Body of pancreas (tissue), 4 donors: ENCODE results near the gene SREBF2. TPM values are rescaled to one million over a fixed set of nuclear protein-coding genes. Genes with fewer than 3 reads are reported as not detected.
A peak's percentile ranks its signal among the peaks of the same experiment; 100 is the strongest.

Experiments
- ATAC-seq: fragments of 150-250 bp; one replicate; pipeline ENCODE4 v1.9.1; 2016
- DNase-seq, 4 donors: peaks; one replicate each; pipeline ENCODE4 v3.0.0-alpha.2; 2019
- H3K27ac ChIP-seq, 4 donors: fragments of 200-600 bp; sonication (generic); 1 replicate in 3 of 4; 2 replicates in 1 of 4; pipeline versions ENCODE4 v1.5.1 to v1.6.1; 2016 to 2019; ENCODE audit warnings: mild to moderate bottlenecking in 1 of 4, mixed read lengths in 1 of 4, moderate library complexity in 1 of 4
- H3K27me3 ChIP-seq, 2 donors: fragments of 200-600 bp; sonication (generic); one replicate each; pipeline ENCODE4 v1.6.0; 2016; ENCODE audit warnings: mild to moderate bottlenecking in 1 of 2
- H3K36me3 ChIP-seq, 2 donors: fragments of 200-600 bp; sonication (generic); replicated peaks in 1 of 2; 2 replicates each; pipeline ENCODE4 v1.5.1; 2016; ENCODE audit warnings: low read depth in 2 of 2; ENCODE audit not compliant: insufficient read depth in 1 of 2
- H3K4me1 ChIP-seq: fragments of 200-600 bp; sonication (generic); one replicate; pipeline ENCODE4 v1.6.0; 2016
- H3K4me3 ChIP-seq, 2 donors: fragments of 200-600 bp; sonication (generic); 1 replicate in 1 of 2; 2 replicates in 1 of 2; pipeline ENCODE4 v1.5.1; 2016 to 2019
- H3K9me3 ChIP-seq, 3 donors: fragments of 200-600 bp; sonication (generic); 1 replicate in 2 of 3; 2 replicates in 1 of 3; pipeline ENCODE4 v1.5.1; 2016
- POLR2A ChIP-seq, 3 donors: fragments of 450-650 bp; IDR thresholded peaks; one replicate each; pipeline ENCODE4 v1.6.1; 2016; ENCODE audit warnings: antibody characterized with exemption in 3 of 3, mild to moderate bottlenecking in 2 of 3
- WGBS, 2 donors: methylation state at CpG; one replicate each; pipeline ENCODE4 v1.1.5; 2017; 5-methylcytosine and 5-hydroxymethylcytosine counted together
- intact Hi-C: fragments of 100-400 bp; cut with DNase I; formaldehyde crosslinking; loops from one replicate; pipeline ENCODE4 v1.15.1; 2023
- total RNA-seq, 2 donors: library from RNA; depleted of rRNA; stranded (reverse); fragments of >200 nt; gene quantifications; one replicate each; pipeline ENCODE4 v1.1.0, GENCODE V29; 2016
- TF ChIP-seq, protein P1 (sequence below), 7 experiments: fragments of 450-650 bp in 4 of 7; fragments of 200-600 bp in 3 of 7; sonication (generic) in 3 of 7; IDR thresholded peaks; one replicate each; pipeline ENCODE4 v1.5.1; 2016 to 2019; ENCODE audit warnings: antibody characterized with exemption in 7 of 7

Gene SREBF2
- total RNA-seq, 2 donors from 2014 or later, result 40.2 to 68.6 TPM

DNA sequence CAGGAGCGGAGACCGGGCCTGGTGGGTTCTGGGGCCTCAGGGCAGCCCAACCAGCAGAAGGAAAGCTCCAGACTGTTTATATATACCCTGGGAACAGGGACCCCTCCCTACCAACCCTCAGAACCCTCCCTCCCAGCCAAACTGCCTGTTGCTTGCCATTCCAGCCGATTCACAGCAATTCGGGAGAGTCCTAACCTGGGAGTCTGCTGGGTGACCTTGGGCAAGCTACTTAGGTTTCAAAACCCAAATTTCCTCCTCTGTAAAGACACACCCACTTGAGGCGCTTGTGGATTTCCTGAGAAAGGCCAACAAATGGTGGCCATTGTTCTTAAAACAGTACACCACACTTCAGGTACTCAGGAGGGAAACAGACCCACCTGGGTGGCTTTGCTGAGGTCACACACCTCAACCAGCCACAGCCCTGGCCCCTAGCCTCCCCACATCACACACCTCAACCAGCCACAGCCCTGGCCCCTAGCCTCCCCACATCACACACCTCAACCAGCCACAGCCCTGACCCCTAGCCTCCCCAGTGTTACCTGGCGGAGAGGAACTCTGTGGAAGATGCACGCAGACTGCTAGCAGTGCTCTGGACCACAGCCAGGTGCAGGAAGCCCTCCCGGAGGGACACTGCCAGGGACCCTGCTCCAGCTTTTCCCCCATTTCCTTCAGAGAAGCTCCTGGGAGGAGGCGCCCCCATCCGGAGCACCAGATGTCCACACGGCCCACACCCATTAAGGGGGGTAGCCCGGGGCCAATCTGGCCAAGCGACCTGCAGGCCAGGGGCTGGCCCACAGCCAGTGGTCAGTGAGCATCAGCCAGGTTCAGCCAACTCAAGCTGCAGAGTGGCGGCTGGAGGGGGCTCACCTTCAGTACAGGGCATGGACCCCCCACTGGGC lies 75.8 kb downstream of the SREBF2 start:
- no peak overlapping the region for H3K27ac ChIP-seq
- intact Hi-C loops, result no loop called here

DNA sequence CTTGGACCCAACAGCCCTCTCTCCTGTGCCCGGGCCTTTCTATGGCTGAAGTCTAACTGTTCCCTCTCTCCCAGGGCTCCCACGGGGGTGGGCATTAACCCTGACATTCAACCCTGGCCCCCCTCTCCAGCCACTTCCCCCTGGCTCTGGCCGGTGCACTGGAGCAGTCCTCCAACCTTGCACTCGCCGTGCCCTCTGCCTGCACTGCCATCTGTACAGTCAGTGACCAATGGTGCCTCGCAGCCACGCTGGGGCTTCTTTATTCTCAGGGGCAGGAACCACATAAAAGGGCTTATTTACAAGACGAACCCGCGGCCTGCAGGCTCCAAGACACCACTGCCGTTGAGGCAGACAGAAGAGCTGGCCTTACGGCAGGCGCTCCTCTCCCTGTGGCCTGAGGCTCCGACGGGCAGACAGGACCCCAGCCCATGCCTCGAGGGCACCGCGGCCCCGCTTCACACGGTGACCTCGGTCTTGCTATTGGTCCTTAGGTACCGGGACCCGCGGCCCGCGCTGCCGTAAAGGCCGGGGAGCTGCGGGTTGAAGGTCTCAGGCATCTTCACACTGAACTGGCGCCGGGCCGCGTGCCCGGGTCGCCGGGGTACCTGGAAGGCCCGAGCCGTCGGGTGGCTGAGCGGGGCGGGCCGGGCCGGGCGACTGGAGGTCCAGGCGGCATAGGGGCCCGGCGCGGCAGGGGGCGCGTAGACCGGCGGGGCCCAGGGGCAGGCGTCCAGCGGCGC lies 76.6 kb downstream of the SREBF2 start:
- intact Hi-C loops, result no loop called here
- H3K9me3 ChIP-seq, result no peaks in the 10 kb centered on the region
- no peak for DNase-seq
- peaks cover 0 to 33% of the 10 kb centered on the region in 2 donors for H3K27me3 ChIP-seq
- 30% methylated on average over 2 to 52 of the region's 55 CpGs for WGBS, 2 donors
- no peak overlapping the region for H3K27ac ChIP-seq
- no peak overlapping the region for H3K4me3 ChIP-seq
- peaks cover 33% of the 10 kb centered on the region for H3K4me1 ChIP-seq
- H3K36me3 ChIP-seq, result peaks cover 7 to 8% of the 10 kb centered on the region in 2 donors
- TF ChIP-seq, protein P1, sequence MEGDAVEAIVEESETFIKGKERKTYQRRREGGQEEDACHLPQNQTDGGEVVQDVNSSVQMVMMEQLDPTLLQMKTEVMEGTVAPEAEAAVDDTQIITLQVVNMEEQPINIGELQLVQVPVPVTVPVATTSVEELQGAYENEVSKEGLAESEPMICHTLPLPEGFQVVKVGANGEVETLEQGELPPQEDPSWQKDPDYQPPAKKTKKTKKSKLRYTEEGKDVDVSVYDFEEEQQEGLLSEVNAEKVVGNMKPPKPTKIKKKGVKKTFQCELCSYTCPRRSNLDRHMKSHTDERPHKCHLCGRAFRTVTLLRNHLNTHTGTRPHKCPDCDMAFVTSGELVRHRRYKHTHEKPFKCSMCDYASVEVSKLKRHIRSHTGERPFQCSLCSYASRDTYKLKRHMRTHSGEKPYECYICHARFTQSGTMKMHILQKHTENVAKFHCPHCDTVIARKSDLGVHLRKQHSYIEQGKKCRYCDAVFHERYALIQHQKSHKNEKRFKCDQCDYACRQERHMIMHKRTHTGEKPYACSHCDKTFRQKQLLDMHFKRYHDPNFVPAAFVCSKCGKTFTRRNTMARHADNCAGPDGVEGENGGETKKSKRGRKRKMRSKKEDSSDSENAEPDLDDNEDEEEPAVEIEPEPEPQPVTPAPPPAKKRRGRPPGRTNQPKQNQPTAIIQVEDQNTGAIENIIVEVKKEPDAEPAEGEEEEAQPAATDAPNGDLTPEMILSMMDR (IDR thresholded peaks at IDR 0.05), result no peak
- no peak for TF ChIP-seq POLR2A (IDR thresholded peaks at IDR 0.05)
- no peak for ATAC-seq

More for the DNA sequence above, 75.8 kb downstream of the SREBF2 start:
- Histone ChIP-seq H3K36me3 (peaks cover 7 to 9% of the 10 kb centered on the region in 2 donors), H3K4me1 (peaks cover 29% of the 10 kb centered on the region), H3K4me3 (no peak overlapping the region), H3K9me3 (no peaks in the 10 kb centered on the region), H3K27me3 (peaks cover 0 to 28% of the 10 kb centered on the region in 2 donors)
- WGBS, 2 donors, result 47 to 64% methylated on average over 6 to 14 of the region's 14 CpGs
- DNase-seq (no peak), ATAC-seq (no peak)
- TF ChIP-seq, protein P1 (IDR thresholded peaks at IDR 0.05), result no peak
- TF ChIP-seq POLR2A (IDR thresholded peaks at IDR 0.05), result no peak

DNA sequence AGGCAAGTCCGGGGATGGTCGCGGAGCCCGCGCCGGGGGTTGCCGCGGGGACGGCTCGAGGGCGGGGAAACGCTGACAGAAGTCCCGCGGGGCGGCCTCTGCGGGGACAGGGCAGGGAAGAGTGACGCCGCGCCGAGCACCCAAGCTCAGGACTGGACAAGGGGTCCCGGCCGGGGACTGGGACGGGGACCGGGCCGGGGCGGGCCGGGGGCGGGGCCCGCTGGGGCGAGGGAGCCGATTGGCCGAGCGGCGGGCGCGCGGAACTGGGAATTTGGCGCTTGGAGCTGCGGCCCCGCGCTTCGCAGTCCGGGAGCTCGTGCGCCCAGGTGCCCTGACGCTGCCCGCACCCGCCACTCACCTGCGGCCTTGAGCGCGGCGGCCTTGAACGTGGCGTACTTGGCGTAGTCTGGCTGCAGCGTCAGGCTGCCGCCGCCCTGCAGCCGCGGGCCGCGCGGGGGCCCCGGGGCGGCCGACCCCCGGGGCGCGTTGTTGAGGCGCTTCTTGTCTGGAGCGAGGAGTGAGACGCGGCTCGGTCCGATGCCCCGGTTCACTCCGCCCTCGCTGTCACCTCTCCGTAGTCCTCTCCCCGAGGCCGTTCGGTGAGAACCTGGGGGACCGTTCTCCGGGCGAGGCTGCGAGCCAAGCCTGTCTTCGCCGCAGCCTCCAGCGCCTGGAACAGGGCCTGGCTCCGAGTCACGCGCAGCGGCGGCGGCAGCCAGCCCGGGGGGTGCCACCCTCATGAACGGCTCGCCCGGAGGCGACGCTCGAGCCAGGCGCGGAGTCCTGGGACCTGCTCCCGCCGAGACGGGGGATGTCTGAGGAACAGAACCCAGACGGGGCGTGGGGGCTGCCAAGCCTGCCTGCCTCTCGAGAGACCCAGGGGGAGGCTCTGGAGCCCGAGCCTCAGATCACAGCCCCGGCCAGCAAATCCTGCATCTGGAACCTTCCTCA lies 77.4 kb downstream of the SREBF2 start:
- H3K27me3 ChIP-seq, result peaks cover 0 to 35% of the 10 kb centered on the region in 2 donors
- H3K36me3 ChIP-seq, result peaks cover under 1 to 1% of the 10 kb centered on the region in 2 donors
- no peak overlapping the region for H3K4me3 ChIP-seq
- H3K27ac ChIP-seq, result no peak overlapping the region
- TF ChIP-seq, protein P1 (IDR thresholded peaks at IDR 0.05), result no peak
- TF ChIP-seq POLR2A (IDR thresholded peaks at IDR 0.05), result no peak
- H3K4me1 ChIP-seq, result peaks cover 42% of the 10 kb centered on the region
- intact Hi-C loops, result no loop called here
- ATAC-seq, result peak; percentile 38
- peak; percentile 36 to 67 (median 50) for DNase-seq
- no peaks in the 10 kb centered on the region for H3K9me3 ChIP-seq
- 1% methylated on average over 54 of the region's 112 CpGs; no CpG with 5 or more reads in 1 of the 2 donors for WGBS, 2 donors

DNA sequence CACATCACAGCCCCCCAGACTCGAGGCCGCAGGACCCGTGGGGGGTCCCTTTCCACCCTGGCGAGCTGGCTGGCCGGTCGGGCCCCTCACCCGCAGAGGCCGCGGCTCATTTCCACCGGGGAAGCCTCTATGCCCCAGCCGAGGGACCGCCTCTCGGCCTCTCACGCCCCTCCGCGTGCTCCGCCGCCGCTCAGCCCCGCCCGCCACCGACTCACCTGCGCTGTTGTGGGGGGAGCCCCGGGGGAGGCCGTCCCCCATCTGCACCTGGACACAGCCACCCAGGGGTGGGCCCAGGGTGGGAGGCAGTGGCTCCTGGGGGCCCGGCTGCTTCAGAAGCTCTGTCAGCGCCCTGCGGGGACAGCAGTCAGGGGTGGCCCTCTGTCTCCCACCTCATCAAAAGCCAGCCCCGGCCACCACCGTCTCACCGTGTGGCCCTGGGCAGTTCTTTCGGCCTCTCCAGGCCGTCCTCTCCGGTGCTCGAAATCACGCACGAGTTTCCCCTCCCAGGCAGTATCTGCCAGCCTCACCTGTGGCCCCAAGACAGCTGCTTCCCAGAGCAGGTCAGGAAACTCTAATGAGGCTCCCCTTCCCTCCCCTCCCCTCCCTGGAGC lies 78.2 kb downstream of the SREBF2 start:
- intact Hi-C loops, result no loop called here

More for the DNA sequence above, 78.2 kb downstream of the SREBF2 start:
- peaks cover 0 to 43% of the 10 kb centered on the region in 2 donors for H3K27me3 ChIP-seq
- H3K4me3 ChIP-seq, result no peak overlapping the region
- peaks cover 44% of the 10 kb centered on the region for H3K4me1 ChIP-seq
- no peak overlapping the region for H3K27ac ChIP-seq
- no peak for DNase-seq
- H3K9me3 ChIP-seq, result no peaks in the 10 kb centered on the region
- TF ChIP-seq POLR2A (IDR thresholded peaks at IDR 0.05), result no peak
- TF ChIP-seq, protein P1 (IDR thresholded peaks at IDR 0.05), result no peak
- WGBS, 2 donors, result 11 to 27% methylated on average over 9 to 33 of the region's 37 CpGs
- no peak for ATAC-seq
- no peaks in the 10 kb centered on the region for H3K36me3 ChIP-seq
